ENCODE results near the gene TXNRD1.

Gene TXNRD1

DNA sequence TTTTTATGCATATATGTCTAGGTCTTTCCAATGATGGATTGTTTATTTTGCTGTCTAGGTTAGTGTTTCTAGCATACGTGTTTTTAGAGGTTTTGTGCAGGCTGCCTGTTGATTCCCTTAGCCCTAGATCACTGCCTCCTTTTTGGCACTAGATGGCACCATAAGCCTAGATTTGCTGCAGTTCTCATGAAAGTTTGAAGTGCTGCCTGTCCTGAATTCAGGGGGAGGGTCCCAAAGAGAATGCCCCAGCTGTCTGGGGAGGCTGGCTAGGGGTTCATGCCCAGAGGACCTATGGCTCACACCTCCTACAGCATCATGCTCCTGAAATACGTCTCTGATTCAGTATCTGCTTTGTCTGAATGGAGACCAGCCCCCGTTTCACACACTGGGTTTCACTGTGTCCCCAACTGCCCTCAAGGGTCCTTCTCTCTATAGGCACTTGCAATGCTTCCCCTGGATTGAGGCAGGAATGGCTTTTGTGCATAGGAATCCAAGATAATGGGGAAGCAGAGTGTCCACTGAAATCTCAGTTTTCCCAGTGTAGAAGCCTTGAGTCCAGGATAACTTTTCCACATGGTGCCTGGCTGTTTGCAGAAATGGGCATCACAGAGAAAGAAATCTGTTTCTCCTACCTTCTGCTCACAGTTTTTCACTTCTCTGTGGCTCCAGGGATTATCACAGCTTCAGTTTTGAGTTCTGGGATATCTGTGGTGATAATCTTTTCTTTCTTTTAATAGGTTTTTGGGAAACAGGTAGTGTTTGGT is 14.2 kb upstream of the TXNRD1 start:
- TF ChIP-seq CTCF (IDR thresholded peaks at IDR 0.05; ENCODE audit: low read depth, low read length) = peak; percentile 98
- TF ChIP-seq POLR2A (IDR thresholded peaks at IDR 0.05; ENCODE audit: extremely low read depth, insufficient read length) = no peak
- peak; percentile 83 for DNase-seq (ENCODE audit: low read depth)
- H3K4me3 ChIP-seq (ENCODE audit: low read depth, low read length) = no peak overlapping the region

DNA sequence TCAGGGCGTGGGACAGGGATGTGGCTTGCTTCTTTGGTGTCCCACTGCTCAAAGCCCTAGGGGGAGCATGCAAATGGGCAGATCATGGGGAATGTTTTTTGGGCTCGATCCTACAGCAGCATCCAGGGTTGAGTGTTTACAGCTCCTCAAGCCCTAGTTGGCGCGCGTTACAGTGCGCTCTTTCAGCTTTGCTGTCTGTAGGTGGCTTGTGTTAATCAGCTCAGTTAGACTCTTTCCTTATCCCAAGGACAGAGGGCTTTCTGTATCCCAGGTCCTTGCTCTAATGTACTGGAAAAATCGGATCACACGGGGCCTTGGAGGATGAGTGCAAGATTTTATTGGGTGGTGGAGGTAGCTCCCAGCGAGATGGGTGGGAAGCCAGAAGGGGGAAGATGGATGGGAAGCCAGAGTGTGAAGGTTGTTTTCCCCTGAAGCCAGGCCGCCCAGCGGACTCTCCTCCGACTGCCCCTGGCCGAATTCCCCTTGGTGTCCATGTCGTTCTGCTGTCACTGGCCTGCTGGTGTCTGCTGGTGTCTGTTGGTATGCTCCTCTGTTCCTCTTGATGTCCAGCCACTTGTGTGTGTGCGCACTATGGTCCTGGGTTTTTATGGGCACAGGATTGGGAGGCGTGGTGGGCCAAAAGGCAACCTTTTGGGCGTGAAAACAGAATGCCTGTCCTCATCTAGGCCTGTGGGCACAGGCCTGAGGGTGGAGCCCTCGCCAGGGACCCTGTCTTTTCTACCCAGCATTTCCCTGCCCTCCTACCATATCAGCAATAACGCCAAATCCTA is 10.7 kb upstream of the TXNRD1 start:
- DNase-seq (ENCODE audit: low read depth) = no peak
- no peak for TF ChIP-seq MYC (IDR thresholded peaks at IDR 0.05; ENCODE audit: low read depth, low read length)
- TF ChIP-seq POLR2A (IDR thresholded peaks at IDR 0.05; ENCODE audit: extremely low read depth, insufficient read length) = no peak
- TF ChIP-seq, protein P1, sequence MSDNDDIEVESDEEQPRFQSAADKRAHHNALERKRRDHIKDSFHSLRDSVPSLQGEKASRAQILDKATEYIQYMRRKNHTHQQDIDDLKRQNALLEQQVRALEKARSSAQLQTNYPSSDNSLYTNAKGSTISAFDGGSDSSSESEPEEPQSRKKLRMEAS (IDR thresholded peaks at IDR 0.05; ENCODE audit: low read depth, low read length) = no peak
- no peak for TF ChIP-seq CTCF (IDR thresholded peaks at IDR 0.05; ENCODE audit: low read depth, low read length)
- no peak overlapping the region for H3K4me3 ChIP-seq (ENCODE audit: low read depth, low read length)

GRCh38 chr12:104207416-104208205 is 8.0 kb upstream of the TXNRD1 start:
- TF ChIP-seq POLR2A (IDR thresholded peaks at IDR 0.05; ENCODE audit: extremely low read depth, insufficient read length) = no peak
- TF ChIP-seq CTCF (IDR thresholded peaks at IDR 0.05; ENCODE audit: low read depth, low read length) = no peak
- TF ChIP-seq, protein P1 (IDR thresholded peaks at IDR 0.05; ENCODE audit: low read depth, low read length) = no peak
- no peak for TF ChIP-seq MYC (IDR thresholded peaks at IDR 0.05; ENCODE audit: low read depth, low read length)
- DNase-seq (ENCODE audit: low read depth) = no peak

DNA sequence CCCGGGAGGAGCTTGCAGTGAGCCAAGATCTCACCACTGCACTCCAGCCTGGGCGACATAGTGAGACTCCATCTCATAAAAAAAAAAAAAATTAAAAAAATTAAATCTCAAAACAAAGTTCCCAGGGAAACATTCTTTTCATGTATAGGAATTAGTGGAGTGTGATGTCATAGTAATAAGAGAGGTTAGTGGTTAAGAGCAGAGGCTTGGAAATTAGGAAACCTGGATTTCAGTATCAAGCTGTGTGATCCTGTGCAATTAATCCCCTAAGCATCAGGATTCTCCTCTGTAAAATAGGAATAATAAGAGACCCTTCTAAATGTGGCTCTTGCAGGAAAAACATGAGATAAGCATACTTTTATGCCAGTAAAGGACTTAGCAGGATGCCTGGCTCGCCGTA is 3.1 kb upstream of the TXNRD1 start:
- H3K4me3 ChIP-seq (ENCODE audit: low read depth, low read length) = no peak overlapping the region
- TF ChIP-seq MYC (IDR thresholded peaks at IDR 0.05; ENCODE audit: low read depth, low read length) = no peak
- no peak for TF ChIP-seq CTCF (IDR thresholded peaks at IDR 0.05; ENCODE audit: low read depth, low read length)
- TF ChIP-seq, protein P1 (IDR thresholded peaks at IDR 0.05; ENCODE audit: low read depth, low read length) = no peak
- no peak for TF ChIP-seq POLR2A (IDR thresholded peaks at IDR 0.05; ENCODE audit: extremely low read depth, insufficient read length)
- DNase-seq (ENCODE audit: low read depth) = no peak

More at GRCh38 chr12:104207416-104208205, 8.0 kb upstream of the TXNRD1 start:
- no peak overlapping the region for H3K4me3 ChIP-seq (ENCODE audit: low read depth, low read length)

GRCh38 chr12:104213952-104214351 is 1.6 kb upstream of the TXNRD1 start:
- DNase-seq (ENCODE audit: low read depth) = no peak
- TF ChIP-seq CTCF (IDR thresholded peaks at IDR 0.05; ENCODE audit: low read depth, low read length) (no peak), MYC (IDR thresholded peaks at IDR 0.05; ENCODE audit: low read depth, low read length) (no peak), POLR2A (IDR thresholded peaks at IDR 0.05; ENCODE audit: extremely low read depth, insufficient read length) (no peak)
- TF ChIP-seq, protein P1 (IDR thresholded peaks at IDR 0.05; ENCODE audit: low read depth, low read length) = no peak

More at GRCh38 chr12:104213952-104214351, 1.6 kb upstream of the TXNRD1 start:
- H3K4me3 ChIP-seq (ENCODE audit: low read depth, low read length) = no peak overlapping the region
